ENCODE results near the gene PAK1. TPM values are rescaled to one million over a fixed set of nuclear protein-coding genes. Genes with fewer than 3 reads are reported as not detected.

Gene PAK1
- total and polyA plus RNA-seq, 5 experiments from 2014 or later, result 17.2 to 28.9 (median 24.2) TPM

GRCh38 chr11:77324508-77324907, 149.4 kb downstream of the PAK1 start:
- no peak for DNase-seq
- peaks cover 4 to 63% (median 29%) of the 10 kb centered on the region in 3 donors for H3K36me3 Mint-ChIP-seq
- peaks cover 0 to 2% (median 0%) of the 10 kb centered on the region in 9 donors for H3K9me3 Mint-ChIP-seq
- no peak overlapping the region for H3K27ac Mint-ChIP-seq
- POLR2A ChIA-PET, result no interaction called here
- ATAC-seq, result no peak
- H3K27me3 Mint-ChIP-seq, result no peaks in the 10 kb centered on the region
- no peak overlapping the region for H3K4me3 Mint-ChIP-seq
- H3K4me1 Mint-ChIP-seq, result no peaks in the 10 kb centered on the region

GRCh38 chr11:77322926-77323590, 150.8 kb downstream of the PAK1 start:
- Mint-ChIP-seq H3K4me3 (no peak overlapping the region), H3K27me3 (no peaks in the 10 kb centered on the region), H3K27ac (peak overlapping the region in 2 of 10 donors; percentile 42 to 74), H3K9me3 (peaks cover 0 to 2% (median 0%) of the 10 kb centered on the region in 9 donors), H3K4me1 (no peaks in the 10 kb centered on the region), H3K36me3 (peaks cover 4 to 51% (median 20%) of the 10 kb centered on the region in 3 donors)
- no peak for ATAC-seq
- POLR2A ChIA-PET, result no interaction called here
- DNase-seq, result no peak

- Mint-ChIP-seq H3K9me3 (peaks cover 0 to 2% (median 0%) of the 10 kb centered on the region in 9 donors), H3K36me3 (peaks cover 4 to 45% (median 16%) of the 10 kb centered on the region in 3 donors), H3K27ac (peak overlapping the region in 1 of 10 donors; percentile 42), H3K4me1 (no peaks in the 10 kb centered on the region), H3K27me3 (no peaks in the 10 kb centered on the region), H3K4me3 (no peak overlapping the region)
- POLR2A ChIA-PET, result no interaction called here
- no peak for ATAC-seq
- no peak for DNase-seq
Observed at GRCh38 chr11:77322506-77322905, 151.4 kb downstream of the PAK1 start.

GRCh38 chr11:77320351-77320750, 153.5 kb downstream of the PAK1 start:
- ATAC-seq (no peak), DNase-seq (no peak)
- Mint-ChIP-seq H3K27me3 (peaks cover 0 to 3% (median 0%) of the 10 kb centered on the region in 5 donors), H3K4me1 (no peaks in the 10 kb centered on the region), H3K27ac (no peak overlapping the region), H3K9me3 (no peaks in the 10 kb centered on the region), H3K4me3 (no peak overlapping the region), H3K36me3 (peaks cover 0 to 33% (median 3%) of the 10 kb centered on the region in 3 donors)
- POLR2A ChIA-PET, result no interaction called here

DNA sequence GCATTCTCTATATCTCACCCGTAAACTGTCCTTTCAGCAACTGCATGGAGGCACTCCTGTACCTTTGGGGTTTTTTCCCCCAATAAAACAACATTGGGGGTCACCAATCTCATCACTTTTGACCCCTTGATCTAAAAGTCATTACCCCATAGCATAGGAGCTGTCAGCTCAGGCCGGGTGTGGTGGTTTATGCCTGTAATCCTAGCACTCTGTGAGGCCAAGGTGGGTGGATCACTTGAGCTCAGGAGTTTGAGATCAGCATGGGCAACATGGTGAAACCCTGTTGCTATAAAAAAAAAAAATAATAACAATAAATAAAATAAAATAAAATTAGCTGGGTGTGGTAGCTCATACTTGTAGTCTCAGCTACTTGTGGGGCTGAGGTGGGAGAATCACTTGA, 155.3 kb downstream of the PAK1 start:
- H3K4me1 Mint-ChIP-seq, result no peaks in the 10 kb centered on the region
- H3K27me3 Mint-ChIP-seq, result peaks cover 0 to 3% (median 0%) of the 10 kb centered on the region in 5 donors
- H3K4me3 Mint-ChIP-seq, result no peak overlapping the region
- DNase-seq, result no peak
- ATAC-seq, result no peak
- POLR2A ChIA-PET, result interaction anchor here (0.6 kb wide), 1 partner anchor 34 kb away, joined by 6 read pairs; no protein-coding TSS in a partner anchor
- no peaks in the 10 kb centered on the region for H3K9me3 Mint-ChIP-seq
- H3K27ac Mint-ChIP-seq, result no peak overlapping the region
- peaks cover 0 to 22% (median 2%) of the 10 kb centered on the region in 3 donors for H3K36me3 Mint-ChIP-seq

DNA sequence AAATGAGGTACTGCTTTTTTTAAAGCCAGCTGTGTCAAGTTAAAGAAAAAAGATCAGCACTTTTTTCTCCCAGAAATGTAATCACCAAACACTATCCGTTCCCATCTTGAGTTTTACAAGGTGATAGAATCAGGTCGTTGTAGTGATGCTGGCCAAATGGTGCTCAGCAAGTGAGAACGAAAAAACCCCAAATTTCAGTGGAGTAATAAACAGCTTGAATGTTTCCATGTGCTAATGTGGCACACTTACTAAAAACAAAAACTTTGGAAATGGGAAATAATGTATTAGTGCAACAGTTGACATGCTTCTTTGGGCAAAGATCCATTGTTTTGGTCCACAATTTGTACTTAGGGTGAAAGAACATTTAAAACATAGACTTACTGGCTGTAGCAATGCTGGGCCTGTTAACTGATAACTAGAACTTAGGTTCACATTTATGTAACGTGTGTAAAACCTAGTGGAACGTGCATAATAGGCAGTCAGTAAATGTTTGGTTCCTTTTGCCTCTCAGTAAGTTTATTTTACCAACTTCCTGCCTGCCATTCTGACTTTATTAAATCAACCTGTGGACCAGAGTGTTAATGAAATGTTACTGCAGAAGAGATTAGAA, 157.1 kb downstream of the PAK1 start:
- Mint-ChIP-seq H3K27me3 (peaks cover 0 to 4% (median 2%) of the 10 kb centered on the region in 5 donors), H3K27ac (no peak overlapping the region), H3K4me3 (no peak overlapping the region), H3K36me3 (peaks cover 0 to 5% (median 0%) of the 10 kb centered on the region in 3 donors), H3K4me1 (no peaks in the 10 kb centered on the region), H3K9me3 (no peaks in the 10 kb centered on the region)
- POLR2A ChIA-PET, result no interaction called here
- ATAC-seq (no peak), DNase-seq (no peak)

- POLR2A ChIA-PET, result no interaction called here
- DNase-seq, result no peak
- Mint-ChIP-seq H3K27me3 (peaks cover 0 to 4% (median 3%) of the 10 kb centered on the region in 5 donors), H3K27ac (peak overlapping the region in 1 of 10 donors; percentile 25), H3K4me3 (no peak overlapping the region), H3K4me1 (no peaks in the 10 kb centered on the region), H3K9me3 (no peaks in the 10 kb centered on the region), H3K36me3 (no peaks in the 10 kb centered on the region)
- ATAC-seq, result no peak
Observed at GRCh38 chr11:77312107-77312506, 161.8 kb downstream of the PAK1 start.

DNA sequence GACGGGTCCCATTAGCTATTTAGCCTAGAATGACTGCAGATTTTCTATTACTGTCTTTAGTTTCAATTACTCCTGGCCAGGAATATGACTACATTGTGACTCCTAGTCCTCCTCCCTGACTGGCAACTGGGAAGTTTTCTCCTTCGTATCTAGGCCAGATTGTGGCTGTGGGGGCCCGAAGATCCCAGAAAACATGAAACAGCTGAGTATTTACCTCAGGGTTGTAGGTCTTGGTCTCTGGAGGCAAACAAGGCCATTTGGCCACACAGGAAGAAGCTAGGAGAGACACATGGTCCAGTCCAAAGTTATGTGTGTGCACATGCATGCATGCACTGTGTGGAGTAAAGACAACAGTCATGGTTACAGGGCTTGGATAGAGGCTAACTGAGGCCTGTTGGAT, 162.2 kb downstream of the PAK1 start:
- H3K36me3 Mint-ChIP-seq, result no peaks in the 10 kb centered on the region
- no peaks in the 10 kb centered on the region for H3K4me1 Mint-ChIP-seq
- peaks cover 0 to 4% (median 3%) of the 10 kb centered on the region in 5 donors for H3K27me3 Mint-ChIP-seq
- H3K27ac Mint-ChIP-seq, result peak overlapping the region in 1 of 10 donors; percentile 25
- no peaks in the 10 kb centered on the region for H3K9me3 Mint-ChIP-seq
- no peak overlapping the region for H3K4me3 Mint-ChIP-seq
- DNase-seq, result no peak
- no peak for ATAC-seq
- POLR2A ChIA-PET, result no interaction called here

DNA sequence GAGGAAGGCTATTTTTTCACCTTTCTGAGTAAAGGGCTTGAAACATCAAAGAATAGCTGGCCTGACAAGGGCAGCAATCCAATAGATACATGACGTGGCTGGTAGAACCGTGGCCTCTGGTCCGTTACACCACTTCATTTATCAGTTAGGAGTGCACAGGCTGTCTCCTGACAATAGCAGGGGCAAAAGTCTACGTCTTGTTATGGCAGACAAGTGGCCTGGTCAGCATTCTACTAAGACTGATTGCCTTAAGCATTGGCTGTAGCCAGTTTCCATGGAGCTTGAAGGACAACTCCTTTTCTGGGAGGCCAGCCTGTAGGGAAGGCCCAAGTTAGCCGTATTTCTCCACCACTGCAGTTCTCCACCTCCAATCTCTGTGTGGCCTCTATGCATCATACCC, 163.2 kb downstream of the PAK1 start:
- ATAC-seq, result no peak
- Mint-ChIP-seq H3K27me3 (peaks cover 0 to 4% (median 3%) of the 10 kb centered on the region in 5 donors), H3K4me3 (no peak overlapping the region), H3K4me1 (no peaks in the 10 kb centered on the region), H3K9me3 (no peaks in the 10 kb centered on the region), H3K36me3 (no peaks in the 10 kb centered on the region), H3K27ac (no peak overlapping the region)
- POLR2A ChIA-PET, result no interaction called here
- no peak for DNase-seq

DNA sequence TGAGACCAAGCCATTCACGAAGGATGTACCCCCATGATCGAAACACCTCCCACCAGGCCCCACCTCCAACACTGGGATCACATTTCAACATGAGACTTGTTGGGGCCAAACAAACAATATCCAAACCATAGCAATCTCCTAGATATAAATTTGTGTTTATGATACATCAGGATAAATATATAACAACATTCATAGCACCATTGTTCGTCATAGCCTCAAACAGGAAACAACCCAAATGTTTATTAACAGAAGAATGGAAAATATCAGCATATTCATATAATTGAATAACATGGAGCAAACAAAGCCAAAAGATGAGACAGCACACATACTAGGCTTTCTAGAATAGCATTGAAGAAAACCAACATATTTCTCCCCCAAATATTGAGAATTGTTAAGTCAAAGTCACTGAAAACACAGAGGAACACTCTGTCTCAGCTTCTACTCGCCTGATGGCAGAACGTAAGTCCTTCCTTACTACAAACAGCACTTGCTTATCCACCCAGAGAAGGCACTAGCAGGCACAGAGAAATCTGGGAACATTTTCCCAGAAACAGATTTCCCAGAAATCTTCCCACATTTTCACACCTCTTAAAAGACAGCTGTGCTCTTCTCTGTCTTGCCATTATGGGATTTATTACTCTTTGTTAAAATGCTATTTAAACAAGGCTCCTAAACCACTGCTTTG, 164.4 kb downstream of the PAK1 start:
- H3K36me3 Mint-ChIP-seq, result no peaks in the 10 kb centered on the region
- POLR2A ChIA-PET, result no interaction called here
- ATAC-seq (no peak), DNase-seq (no peak)
- H3K9me3 Mint-ChIP-seq, result no peaks in the 10 kb centered on the region
- H3K27me3 Mint-ChIP-seq, result peaks cover 0 to 3% (median 2%) of the 10 kb centered on the region in 5 donors
- H3K27ac Mint-ChIP-seq, result no peak overlapping the region
- H3K4me1 Mint-ChIP-seq, result no peaks in the 10 kb centered on the region
- no peak overlapping the region for H3K4me3 Mint-ChIP-seq

DNA sequence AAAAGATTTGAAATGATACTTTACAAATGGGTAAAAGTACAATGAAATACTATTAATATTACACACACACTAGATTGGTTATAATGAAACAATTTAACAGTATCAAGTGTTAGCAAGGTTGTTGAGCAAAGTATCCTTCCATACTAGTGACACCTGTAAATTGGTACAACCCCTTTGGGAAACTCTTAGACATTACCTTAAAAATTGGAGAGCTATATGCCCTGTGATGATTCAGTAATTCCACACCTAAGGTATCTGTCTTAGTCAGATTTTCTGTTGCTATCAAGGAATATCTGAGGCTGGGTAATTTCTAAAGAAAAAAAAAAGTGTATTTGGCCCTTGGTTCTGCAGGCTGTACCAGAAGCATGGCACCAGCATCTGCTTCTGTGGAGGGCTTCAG, 165.1 kb downstream of the PAK1 start:
- Mint-ChIP-seq H3K36me3 (no peaks in the 10 kb centered on the region), H3K9me3 (no peaks in the 10 kb centered on the region), H3K4me1 (no peaks in the 10 kb centered on the region), H3K27ac (no peak overlapping the region), H3K27me3 (peaks cover 0 to 3% (median 2%) of the 10 kb centered on the region in 5 donors), H3K4me3 (no peak overlapping the region)
- POLR2A ChIA-PET, result no interaction called here
- DNase-seq (no peak), ATAC-seq (no peak)

- Mint-ChIP-seq H3K9me3 (no peaks in the 10 kb centered on the region), H3K4me1 (no peaks in the 10 kb centered on the region), H3K27ac (no peak overlapping the region), H3K4me3 (no peak overlapping the region), H3K27me3 (no peaks in the 10 kb centered on the region), H3K36me3 (no peaks in the 10 kb centered on the region)
- no peak for DNase-seq
- POLR2A ChIA-PET, result no interaction called here
- ATAC-seq, result no peak
Observed at GRCh38 chr11:77303328-77303727, 170.6 kb downstream of the PAK1 start.

DNA sequence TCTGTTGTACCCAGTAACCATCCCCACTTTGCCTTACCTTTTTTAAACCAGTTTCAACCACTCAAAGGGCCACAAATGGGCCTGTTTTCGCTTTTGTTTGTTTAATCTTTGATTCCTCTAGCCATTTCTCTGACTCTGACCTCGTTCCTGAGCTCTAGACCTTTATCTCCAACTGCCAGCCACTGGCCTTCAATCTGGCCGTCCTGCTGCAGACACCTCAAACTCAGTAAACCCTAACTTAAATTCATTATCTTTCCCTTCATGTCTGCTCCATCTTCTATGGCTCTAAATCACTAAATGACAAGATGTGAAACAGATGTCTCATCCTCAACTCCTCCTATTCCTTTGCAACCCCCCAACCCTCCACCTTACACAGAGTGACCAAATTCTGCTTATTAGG, 171.1 kb downstream of the PAK1 start:
- Mint-ChIP-seq H3K36me3 (no peaks in the 10 kb centered on the region), H3K4me3 (no peak overlapping the region), H3K4me1 (no peaks in the 10 kb centered on the region), H3K27me3 (no peaks in the 10 kb centered on the region), H3K27ac (no peak overlapping the region), H3K9me3 (no peaks in the 10 kb centered on the region)
- DNase-seq (no peak), ATAC-seq (no peak)
- POLR2A ChIA-PET, result no interaction called here
